WTC11 (cell line): ENCODE results near the gene KIDINS220. TPM values are rescaled to one million over a fixed set of nuclear protein-coding genes. Genes with fewer than 3 reads are reported as not detected.

Source experiments
- ATF2 ChIP-seq: sonication (generic); formaldehyde crosslinking; IDR thresholded peaks from 2 replicates; pipeline ENCODE4 v1.8.1; 2022; ENCODE audit warnings: low read depth, missing genetic modification reagents, borderline replicate concordance
- CREM ChIP-seq: sonication (generic); formaldehyde crosslinking; IDR thresholded peaks from 2 replicates; pipeline ENCODE4 v1.8.1; 2022; ENCODE audit warnings: mild to moderate bottlenecking, missing genetic modification reagents, moderate library complexity
- FOXJ3 ChIP-seq: sonication (generic); formaldehyde crosslinking; IDR thresholded peaks from 2 replicates; pipeline ENCODE4 v1.9.0; 2021; ENCODE audit warnings: missing genetic modification reagents, mild to moderate bottlenecking, borderline replicate concordance
- JUN ChIP-seq: sonication (generic); formaldehyde crosslinking; IDR thresholded peaks from 2 replicates; pipeline ENCODE4 v1.8.0; 2023; ENCODE audit warnings: mild to moderate bottlenecking, missing genetic modification reagents
- KAT7 ChIP-seq: sonication (generic); formaldehyde crosslinking; IDR thresholded peaks from 2 replicates; pipeline ENCODE4 v1.8.1; 2023; ENCODE audit warnings: missing genetic modification reagents, mild to moderate bottlenecking, borderline replicate concordance
- MAX ChIP-seq: sonication (generic); formaldehyde crosslinking; IDR thresholded peaks from 2 replicates; pipeline ENCODE4 v1.8.0; 2022; ENCODE audit warnings: mild to moderate bottlenecking, missing genetic modification reagents
- MXD4 ChIP-seq: fragments of 250-450 bp; sonication (Bioruptor Pico); IDR thresholded peaks from 2 replicates; pipeline ENCODE4 v1.8.0; 2021; ENCODE audit warnings: mild to moderate bottlenecking, moderate library complexity, borderline replicate concordance
- MYBL2 ChIP-seq: sonication (generic); formaldehyde crosslinking; IDR thresholded peaks from 2 replicates; pipeline ENCODE4 v1.8.1; 2023; ENCODE audit warnings: mild to moderate bottlenecking, moderate library complexity, missing genetic modification reagents
- NFE2L1 ChIP-seq: sonication (generic); formaldehyde crosslinking; IDR thresholded peaks from 2 replicates; pipeline ENCODE4 v1.8.1; 2023; ENCODE audit warnings: missing genetic modification reagents
- NFYB ChIP-seq: sonication (generic); formaldehyde crosslinking; conservative IDR thresholded peaks from 2 replicates; pipeline ENCODE4 v1.8.0; 2022; ENCODE audit warnings: low read depth, missing genetic modification reagents
- NR2C2 ChIP-seq: sonication (generic); formaldehyde crosslinking; IDR thresholded peaks from 2 replicates; pipeline ENCODE4 v1.8.0; 2022; ENCODE audit warnings: mild to moderate bottlenecking, missing genetic modification reagents
- PRRX2 ChIP-seq: fragments of 250-450 bp; sonication (Bioruptor Pico); IDR thresholded peaks from 2 replicates; pipeline ENCODE4 v1.8.0; 2021; ENCODE audit warnings: mild to moderate bottlenecking
- RELA ChIP-seq: sonication (generic); formaldehyde crosslinking; IDR thresholded peaks from 2 replicates; pipeline ENCODE4 v1.8.1; 2022; ENCODE audit warnings: missing genetic modification reagents, mild to moderate bottlenecking, borderline replicate concordance
- SMAD4 ChIP-seq: sonication (generic); formaldehyde crosslinking; IDR thresholded peaks from 2 replicates; pipeline ENCODE4 v1.8.0; 2022; ENCODE audit warnings: mild to moderate bottlenecking, missing genetic modification reagents
- SOX15 ChIP-seq: fragments of 250-450 bp; sonication (Bioruptor Pico); IDR thresholded peaks from 2 replicates; pipeline ENCODE4 v1.9.0; 2021; ENCODE audit warnings: mild to moderate bottlenecking
- SP1 ChIP-seq: sonication (generic); formaldehyde crosslinking; conservative IDR thresholded peaks from 2 replicates; pipeline ENCODE4 v1.8.1; 2022; ENCODE audit warnings: missing genetic modification reagents
- TP53 ChIP-seq: sonication (generic); formaldehyde crosslinking; IDR thresholded peaks from 2 replicates; pipeline ENCODE4 v1.8.1; 2023; ENCODE audit warnings: mild to moderate bottlenecking, missing genetic modification reagents
- ZBTB21 ChIP-seq: sonication (generic); formaldehyde crosslinking; IDR thresholded peaks from 2 replicates; pipeline ENCODE4 v1.8.1; 2023; ENCODE audit warnings: mild to moderate bottlenecking, missing genetic modification reagents, borderline replicate concordance
- ZNF232 ChIP-seq: sonication (generic); formaldehyde crosslinking; IDR thresholded peaks from 2 replicates; pipeline ENCODE4 v1.8.0; 2022; ENCODE audit warnings: mild to moderate bottlenecking, missing genetic modification reagents
- ZNF396 ChIP-seq: fragments of 250-450 bp; sonication (Bioruptor Pico); IDR thresholded peaks from 2 replicates; pipeline ENCODE4 v1.8.0; 2021; ENCODE audit warnings: mild to moderate bottlenecking, moderate library complexity, borderline replicate concordance
- ZNF416 ChIP-seq: fragments of 250-450 bp; sonication (Bioruptor Pico); IDR thresholded peaks from 2 replicates; pipeline ENCODE4 v1.9.0; 2021; ENCODE audit warnings: mild to moderate bottlenecking, inconsistent platforms
- ZNF423 ChIP-seq: fragments of 250-450 bp; sonication (Bioruptor Pico); IDR thresholded peaks from 2 replicates; pipeline ENCODE4 v2.1.2; 2022; ENCODE audit warnings: mild to moderate bottlenecking, moderate library complexity
- ZNF425 ChIP-seq: fragments of 250-450 bp; sonication (Bioruptor Pico); conservative IDR thresholded peaks from 2 replicates; pipeline ENCODE4 v1.9.0; 2021; ENCODE audit warnings: mild to moderate bottlenecking
- ZNF512 ChIP-seq: sonication (generic); formaldehyde crosslinking; IDR thresholded peaks from 2 replicates; pipeline ENCODE4 v1.8.1; 2022; ENCODE audit warnings: missing genetic modification reagents, borderline replicate concordance
- total RNA-seq: library from RNA; stranded (reverse); gene quantifications from 3 replicates; pipeline ENCODE4 v1.2.3, GENCODE V29; 2021
- TF ChIP-seq, protein P1 (sequence below): sonication (generic); formaldehyde crosslinking; IDR thresholded peaks from 2 replicates; pipeline ENCODE4 v1.8.0; 2022; ENCODE audit warnings: mild to moderate bottlenecking, missing genetic modification reagents
- TF ChIP-seq, protein P2 (sequence below): fragments of 250-450 bp; sonication (Bioruptor Pico); IDR thresholded peaks from 2 replicates; pipeline ENCODE4 v1.8.0; 2021; ENCODE audit warnings: mild to moderate bottlenecking
- TF ChIP-seq, protein P3 (sequence below): sonication (generic); formaldehyde crosslinking; IDR thresholded peaks from 2 replicates; pipeline ENCODE4 v1.8.1; 2023; ENCODE audit warnings: mild to moderate bottlenecking, missing genetic modification reagents, moderate library complexity
- TF ChIP-seq, protein P4 (sequence below): fragments of 200-600 bp; IDR thresholded peaks from 2 replicates; pipeline ENCODE4 v1.8.0; 2022; ENCODE audit warnings: antibody characterized with exemption

The KIDINS220 gene
- total RNA-seq, 1 experiment from 2014 or later = 23.9 TPM

- TF ChIP-seq ZBTB21 (CRISPR knock-in tag) = no peak
- TF ChIP-seq KAT7 (CRISPR knock-in tag) = no peak
- peak; percentile 91 for TF ChIP-seq SP1
- TF ChIP-seq ZNF396 (CRISPR knock-in tag) = no peak
- no peak for TF ChIP-seq SMAD4 (CRISPR knock-in tag)
- TF ChIP-seq JUN (CRISPR knock-in tag) = no peak
- TF ChIP-seq TP53 (CRISPR knock-in tag) = no peak
- TF ChIP-seq, protein P1, sequence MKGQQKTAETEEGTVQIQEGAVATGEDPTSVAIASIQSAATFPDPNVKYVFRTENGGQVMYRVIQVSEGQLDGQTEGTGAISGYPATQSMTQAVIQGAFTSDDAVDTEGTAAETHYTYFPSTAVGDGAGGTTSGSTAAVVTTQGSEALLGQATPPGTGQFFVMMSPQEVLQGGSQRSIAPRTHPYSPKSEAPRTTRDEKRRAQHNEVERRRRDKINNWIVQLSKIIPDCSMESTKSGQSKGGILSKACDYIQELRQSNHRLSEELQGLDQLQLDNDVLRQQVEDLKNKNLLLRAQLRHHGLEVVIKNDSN (CRISPR knock-in tag) = 0 out of 2 replicates have a peak, but pooled peaks have one; percentile 21
- TF ChIP-seq ATF2 (CRISPR knock-in tag) = no peak
- peak; percentile 72; the same call in 1 of the 2 replicates for TF ChIP-seq ZNF416 (CRISPR knock-in tag)
- TF ChIP-seq RELA (CRISPR knock-in tag) = no peak
- no peak for TF ChIP-seq MYBL2 (CRISPR knock-in tag)
- no peak for TF ChIP-seq NFE2L1 (CRISPR knock-in tag)
- peak; percentile 51; the same call in 1 of the 2 replicates for TF ChIP-seq MAX
- 0 out of 2 replicates have a peak, but pooled peaks have one; percentile 64 for TF ChIP-seq CREM (CRISPR knock-in tag)
- TF ChIP-seq, protein P2, sequence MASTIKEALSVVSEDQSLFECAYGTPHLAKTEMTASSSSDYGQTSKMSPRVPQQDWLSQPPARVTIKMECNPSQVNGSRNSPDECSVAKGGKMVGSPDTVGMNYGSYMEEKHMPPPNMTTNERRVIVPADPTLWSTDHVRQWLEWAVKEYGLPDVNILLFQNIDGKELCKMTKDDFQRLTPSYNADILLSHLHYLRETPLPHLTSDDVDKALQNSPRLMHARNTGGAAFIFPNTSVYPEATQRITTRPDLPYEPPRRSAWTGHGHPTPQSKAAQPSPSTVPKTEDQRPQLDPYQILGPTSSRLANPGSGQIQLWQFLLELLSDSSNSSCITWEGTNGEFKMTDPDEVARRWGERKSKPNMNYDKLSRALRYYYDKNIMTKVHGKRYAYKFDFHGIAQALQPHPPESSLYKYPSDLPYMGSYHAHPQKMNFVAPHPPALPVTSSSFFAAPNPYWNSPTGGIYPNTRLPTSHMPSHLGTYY = no peak
- no peak for TF ChIP-seq SOX15
- TF ChIP-seq FOXJ3 (CRISPR knock-in tag) = no peak
- TF ChIP-seq, protein P3, sequence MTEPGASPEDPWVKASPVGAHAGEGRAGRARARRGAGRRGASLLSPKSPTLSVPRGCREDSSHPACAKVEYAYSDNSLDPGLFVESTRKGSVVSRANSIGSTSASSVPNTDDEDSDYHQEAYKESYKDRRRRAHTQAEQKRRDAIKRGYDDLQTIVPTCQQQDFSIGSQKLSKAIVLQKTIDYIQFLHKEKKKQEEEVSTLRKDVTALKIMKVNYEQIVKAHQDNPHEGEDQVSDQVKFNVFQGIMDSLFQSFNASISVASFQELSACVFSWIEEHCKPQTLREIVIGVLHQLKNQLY (CRISPR knock-in tag) = no peak
- TF ChIP-seq NFYB (CRISPR knock-in tag) = peak; percentile 92
- no peak for TF ChIP-seq ZNF512
- no peak for TF ChIP-seq ZNF232 (CRISPR knock-in tag)
- TF ChIP-seq MXD4 (CRISPR knock-in tag) = no peak
- no peak for TF ChIP-seq PRRX2 (CRISPR knock-in tag)
- no peak for TF ChIP-seq NR2C2
- TF ChIP-seq ZNF423 (CRISPR knock-in tag) = no peak
- TF ChIP-seq ZNF425 (CRISPR knock-in tag) = no peak
- TF ChIP-seq, protein P4, sequence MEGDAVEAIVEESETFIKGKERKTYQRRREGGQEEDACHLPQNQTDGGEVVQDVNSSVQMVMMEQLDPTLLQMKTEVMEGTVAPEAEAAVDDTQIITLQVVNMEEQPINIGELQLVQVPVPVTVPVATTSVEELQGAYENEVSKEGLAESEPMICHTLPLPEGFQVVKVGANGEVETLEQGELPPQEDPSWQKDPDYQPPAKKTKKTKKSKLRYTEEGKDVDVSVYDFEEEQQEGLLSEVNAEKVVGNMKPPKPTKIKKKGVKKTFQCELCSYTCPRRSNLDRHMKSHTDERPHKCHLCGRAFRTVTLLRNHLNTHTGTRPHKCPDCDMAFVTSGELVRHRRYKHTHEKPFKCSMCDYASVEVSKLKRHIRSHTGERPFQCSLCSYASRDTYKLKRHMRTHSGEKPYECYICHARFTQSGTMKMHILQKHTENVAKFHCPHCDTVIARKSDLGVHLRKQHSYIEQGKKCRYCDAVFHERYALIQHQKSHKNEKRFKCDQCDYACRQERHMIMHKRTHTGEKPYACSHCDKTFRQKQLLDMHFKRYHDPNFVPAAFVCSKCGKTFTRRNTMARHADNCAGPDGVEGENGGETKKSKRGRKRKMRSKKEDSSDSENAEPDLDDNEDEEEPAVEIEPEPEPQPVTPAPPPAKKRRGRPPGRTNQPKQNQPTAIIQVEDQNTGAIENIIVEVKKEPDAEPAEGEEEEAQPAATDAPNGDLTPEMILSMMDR = no peak
These were observed 155.4 kb downstream of the KIDINS220 start, which contains the start of gene ID2 (continued) for GRCh38 chr2:8681786-8682692.
